Subcutaneous adipose tissue (tissue), 4 donors: ENCODE measurements around the gene INTS11. TPM values are rescaled to one million over a fixed set of nuclear protein-coding genes. Genes with fewer than 3 reads are reported as not detected.

Source experiments
- total RNA-seq, 4 donors: library from RNA; depleted of rRNA; stranded (reverse); fragments of >200 nt; gene quantifications; one replicate each; pipeline ENCODE4 v1.1.0, GENCODE V29; 2016
- TF ChIP-seq, protein P1 (sequence below): fragments of 450-650 bp; IDR thresholded peaks from one replicate; pipeline ENCODE4 v1.5.1; 2016; ENCODE audit warnings: low read depth, mild to moderate bottlenecking, control low read depth, antibody characterized with exemption, moderate library complexity

The INTS11 gene
- total RNA-seq, 4 donors from 2014 or later, result 50.5 to 122 (median 60.6) TPM

DNA sequence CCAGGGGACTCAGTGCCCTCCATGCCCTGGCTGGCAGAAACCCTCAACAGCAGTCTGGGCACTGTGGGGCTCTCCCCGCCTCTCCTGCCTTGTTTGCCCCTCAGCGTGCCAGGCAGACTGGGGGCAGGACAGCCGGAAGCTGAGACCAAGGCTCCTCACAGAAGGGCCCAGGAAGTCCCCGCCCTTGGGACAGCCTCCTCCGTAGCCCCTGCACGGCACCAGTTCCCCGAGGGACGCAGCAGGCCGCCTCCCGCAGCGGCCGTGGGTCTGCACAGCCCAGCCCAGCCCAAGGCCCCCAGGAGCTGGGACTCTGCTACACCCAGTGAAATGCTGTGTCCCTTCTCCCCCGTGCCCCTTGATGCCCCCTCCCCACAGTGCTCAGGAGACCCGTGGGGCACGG is 3.8 kb upstream of the INTS11 start:
- TF ChIP-seq, protein P1, sequence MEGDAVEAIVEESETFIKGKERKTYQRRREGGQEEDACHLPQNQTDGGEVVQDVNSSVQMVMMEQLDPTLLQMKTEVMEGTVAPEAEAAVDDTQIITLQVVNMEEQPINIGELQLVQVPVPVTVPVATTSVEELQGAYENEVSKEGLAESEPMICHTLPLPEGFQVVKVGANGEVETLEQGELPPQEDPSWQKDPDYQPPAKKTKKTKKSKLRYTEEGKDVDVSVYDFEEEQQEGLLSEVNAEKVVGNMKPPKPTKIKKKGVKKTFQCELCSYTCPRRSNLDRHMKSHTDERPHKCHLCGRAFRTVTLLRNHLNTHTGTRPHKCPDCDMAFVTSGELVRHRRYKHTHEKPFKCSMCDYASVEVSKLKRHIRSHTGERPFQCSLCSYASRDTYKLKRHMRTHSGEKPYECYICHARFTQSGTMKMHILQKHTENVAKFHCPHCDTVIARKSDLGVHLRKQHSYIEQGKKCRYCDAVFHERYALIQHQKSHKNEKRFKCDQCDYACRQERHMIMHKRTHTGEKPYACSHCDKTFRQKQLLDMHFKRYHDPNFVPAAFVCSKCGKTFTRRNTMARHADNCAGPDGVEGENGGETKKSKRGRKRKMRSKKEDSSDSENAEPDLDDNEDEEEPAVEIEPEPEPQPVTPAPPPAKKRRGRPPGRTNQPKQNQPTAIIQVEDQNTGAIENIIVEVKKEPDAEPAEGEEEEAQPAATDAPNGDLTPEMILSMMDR, result no peak

- TF ChIP-seq, protein P1, result no peak
Observed at GRCh38 chr1:1327291-1327690, 2.8 kb upstream of the INTS11 start.

DNA sequence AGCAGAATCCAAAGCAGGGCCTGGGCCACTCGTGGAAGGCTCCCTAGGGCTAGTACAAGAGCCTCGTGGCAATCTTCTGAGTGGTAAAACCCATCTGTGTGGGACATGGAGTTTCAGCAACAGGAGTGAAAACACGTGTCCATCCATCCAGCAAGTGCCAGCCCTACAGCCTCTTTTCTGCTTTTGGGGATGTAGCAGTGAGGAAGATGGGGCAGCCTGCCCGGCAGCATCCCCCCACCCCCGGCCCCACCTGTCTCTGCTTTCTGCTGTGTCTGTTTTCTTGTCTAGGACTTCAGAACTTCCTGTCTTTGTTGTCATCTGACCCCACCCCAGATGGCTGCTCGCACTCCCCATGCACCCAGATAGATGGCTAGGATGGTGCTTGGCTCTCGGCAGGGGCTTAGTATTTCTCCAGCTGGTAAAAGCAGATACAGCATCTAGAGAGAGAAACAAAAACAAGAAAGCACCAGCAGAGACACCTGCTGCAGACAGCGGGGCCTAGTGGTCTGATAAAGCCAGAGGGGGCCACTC is 1.7 kb upstream of the INTS11 start:
- TF ChIP-seq, protein P1, result no peak

- TF ChIP-seq, protein P1, result no peak
Observed at GRCh38 chr1:1325288-1326074, 1.0 kb upstream of the INTS11 start.

DNA sequence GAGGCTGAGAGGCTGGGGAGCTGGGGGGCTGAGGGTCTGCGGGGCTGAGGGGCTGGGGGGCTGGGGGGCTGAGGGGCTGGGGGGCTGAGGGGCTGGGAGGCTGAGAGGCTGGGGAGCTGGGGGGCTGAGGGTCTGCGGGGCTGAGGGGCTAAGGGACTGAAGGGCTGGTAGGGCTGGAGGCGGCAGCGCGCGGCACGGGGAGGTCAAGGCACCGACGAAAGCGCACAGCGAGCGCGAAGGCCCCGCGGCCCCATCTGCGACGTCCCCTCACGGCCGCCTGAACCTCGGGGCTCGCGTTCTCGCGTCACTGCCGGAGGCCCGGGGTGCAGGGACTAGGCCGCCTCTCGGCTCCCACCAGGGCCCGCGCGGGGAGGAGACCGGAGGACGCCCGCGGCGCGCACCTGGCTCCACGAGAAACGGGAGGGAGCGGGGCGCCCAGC is 356 bp downstream of the INTS11 start:
- TF ChIP-seq, protein P1, result no peak

- TF ChIP-seq, protein P1, result no peak
Observed at GRCh38 chr1:1322952-1323351, 1.5 kb downstream of the INTS11 start.

DNA sequence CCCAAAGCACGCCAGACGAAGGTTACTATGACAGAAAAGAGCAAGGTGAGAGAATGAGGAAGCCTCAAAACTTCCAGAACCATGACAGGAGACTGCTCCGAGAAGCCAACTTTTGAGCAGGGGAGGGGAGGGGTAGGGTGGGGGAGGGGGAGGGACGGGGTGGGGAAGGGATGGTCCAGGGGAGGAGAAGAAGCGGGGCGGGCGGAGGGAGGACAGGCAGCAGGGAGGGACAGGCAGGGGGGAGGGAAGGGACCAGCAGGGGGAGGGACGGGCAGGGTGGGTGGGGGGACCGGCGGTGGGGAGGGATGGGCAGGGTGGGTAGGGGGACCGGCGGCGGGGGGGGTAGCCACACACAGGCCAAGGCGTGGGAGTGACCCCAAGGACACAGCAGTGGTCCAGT is 2.0 kb downstream of the INTS11 start:
- TF ChIP-seq, protein P1, result no peak
